HEK293T (cell line): ENCODE measurements around the gene TNS3.

Source experiments
- CTCF ChIA-PET: fragments of 350-600 bp; formaldehyde crosslinking; extraction: SDS; loops from one replicate; lab custom pipeline; 2021; ENCODE audit warnings: antibody characterized with exemption, inconsistent platforms; lab: Yijun Ruan, JAX
- POLR2A ChIA-PET: fragments of 350-600 bp; formaldehyde crosslinking; extraction: SDS; loops from one replicate; lab custom pipeline; 2020; ENCODE audit warnings: antibody characterized with exemption, inconsistent platforms; lab: Yijun Ruan, JAX
- DNase-seq: peaks from one replicate; pipeline ENCODE4 v3.0.0; 2012; ENCODE audit warnings: mixed read lengths; ENCODE audit errors: extremely low spot score
- ARNT ChIP-seq: fragments of 450-650 bp; IDR thresholded peaks from 2 replicates; pipeline ENCODE4 v1.6.1; 2017; ENCODE audit warnings: mild to moderate bottlenecking
- BHLHE40 ChIP-seq: fragments of 450-650 bp; IDR thresholded peaks from 2 replicates; pipeline ENCODE4 v1.6.1; 2016; ENCODE audit warnings: mild to moderate bottlenecking, moderate library complexity, borderline replicate concordance
- CTBP1 ChIP-seq: fragments of 450-650 bp; IDR thresholded peaks from 2 replicates; pipeline ENCODE4 v1.6.1; 2016; ENCODE audit warnings: borderline replicate concordance
- ELF4 ChIP-seq: fragments of 450-650 bp; IDR thresholded peaks from 2 replicates; pipeline ENCODE4 v1.6.1; 2017; ENCODE audit warnings: antibody characterized with exemption
- FOXA1 ChIP-seq: fragments of 450-650 bp; IDR thresholded peaks from 2 replicates; pipeline ENCODE4 v1.6.1; 2016; ENCODE audit warnings: mild to moderate bottlenecking
- FOXK2 ChIP-seq: fragments of 450-650 bp; IDR thresholded peaks from 2 replicates; pipeline ENCODE4 v1.6.1; 2016; ENCODE audit warnings: mild to moderate bottlenecking
- FOXM1 ChIP-seq: fragments of 450-650 bp; IDR thresholded peaks from 2 replicates; pipeline ENCODE4 v1.6.1; 2017; ENCODE audit warnings: mild to moderate bottlenecking, borderline replicate concordance
- HDGF ChIP-seq: fragments of 450-650 bp; IDR thresholded peaks from 2 replicates; pipeline ENCODE4 v1.6.1; 2017; ENCODE audit warnings: antibody characterized with exemption, borderline replicate concordance
- L3MBTL2 ChIP-seq: fragments of 450-650 bp; conservative IDR thresholded peaks from 2 replicates; pipeline ENCODE4 v1.6.1; 2016; ENCODE audit warnings: mild to moderate bottlenecking
- LEF1 ChIP-seq: fragments of 450-650 bp; IDR thresholded peaks from 2 replicates; pipeline ENCODE4 v1.6.1; 2017; ENCODE audit warnings: mild to moderate bottlenecking, borderline replicate concordance
- NFRKB ChIP-seq: fragments of 450-650 bp; IDR thresholded peaks from 2 replicates; pipeline ENCODE4 v1.6.1; 2016; ENCODE audit warnings: mild to moderate bottlenecking, moderate library complexity
- SP1 ChIP-seq: fragments of 450-650 bp; IDR thresholded peaks from 2 replicates; pipeline ENCODE4 v1.6.1; 2017
- SUZ12 ChIP-seq: fragments of 450-650 bp; IDR thresholded peaks from 2 replicates; pipeline ENCODE4 v1.6.1; 2016; ENCODE audit warnings: mild to moderate bottlenecking
- TARDBP ChIP-seq: fragments of 450-650 bp; IDR thresholded peaks from 2 replicates; pipeline ENCODE4 v1.6.1; 2016
- ZNF384 ChIP-seq: fragments of 450-650 bp; IDR thresholded peaks from 2 replicates; pipeline ENCODE4 v1.6.1; 2016
- TF ChIP-seq, protein P1 (sequence below): fragments of 450-650 bp; IDR thresholded peaks from 2 replicates; pipeline ENCODE4 v1.6.1; 2016

The TNS3 gene

DNA sequence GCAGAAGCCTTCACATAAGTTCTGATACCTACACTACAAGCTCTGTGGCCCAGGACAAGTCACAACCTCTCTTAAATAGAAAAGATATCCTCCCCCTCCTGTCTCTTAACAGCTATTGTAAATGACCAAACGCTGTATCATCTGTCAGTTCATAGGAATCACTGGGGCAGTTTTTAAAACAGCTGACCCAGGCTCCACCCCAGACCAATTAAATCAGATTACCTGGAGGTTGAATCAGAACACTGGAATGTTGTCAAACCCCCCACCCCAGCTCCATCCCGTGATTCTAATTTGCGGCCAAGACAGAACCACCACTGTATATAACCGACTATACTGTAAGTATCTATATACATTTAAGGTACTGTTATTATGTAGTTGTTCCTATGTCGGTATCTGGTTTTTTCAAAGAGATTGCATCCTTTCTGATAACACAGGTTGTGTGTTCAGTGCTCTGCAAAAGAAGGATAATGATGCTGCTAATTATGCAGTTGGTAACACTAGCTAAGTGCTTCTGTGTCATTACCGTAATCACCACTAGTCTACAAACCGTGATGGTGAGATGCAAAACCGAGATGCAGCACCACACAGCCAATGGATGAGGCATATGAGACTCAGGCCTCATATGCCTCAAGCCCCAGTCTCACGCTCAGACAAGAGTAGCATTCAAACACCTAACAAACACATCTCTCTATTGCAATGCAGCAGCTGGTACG lies 47.4 kb downstream of the TNS3 start:
- TF ChIP-seq FOXA1 (no peak), TARDBP (no peak), SP1 (no peak), LEF1 (no peak), HDGF (no peak), CTBP1 (no peak), FOXM1 (no peak), ELF4 (no peak), BHLHE40 (no peak), ARNT (no peak), SUZ12 (no peak), L3MBTL2 (no peak), FOXK2 (no peak), ZNF384 (no peak), NFRKB (no peak)
- TF ChIP-seq, protein P1, sequence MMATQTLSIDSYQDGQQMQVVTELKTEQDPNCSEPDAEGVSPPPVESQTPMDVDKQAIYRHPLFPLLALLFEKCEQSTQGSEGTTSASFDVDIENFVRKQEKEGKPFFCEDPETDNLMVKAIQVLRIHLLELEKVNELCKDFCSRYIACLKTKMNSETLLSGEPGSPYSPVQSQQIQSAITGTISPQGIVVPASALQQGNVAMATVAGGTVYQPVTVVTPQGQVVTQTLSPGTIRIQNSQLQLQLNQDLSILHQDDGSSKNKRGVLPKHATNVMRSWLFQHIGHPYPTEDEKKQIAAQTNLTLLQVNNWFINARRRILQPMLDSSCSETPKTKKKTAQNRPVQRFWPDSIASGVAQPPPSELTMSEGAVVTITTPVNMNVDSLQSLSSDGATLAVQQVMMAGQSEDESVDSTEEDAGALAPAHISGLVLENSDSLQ: no peak

DNA sequence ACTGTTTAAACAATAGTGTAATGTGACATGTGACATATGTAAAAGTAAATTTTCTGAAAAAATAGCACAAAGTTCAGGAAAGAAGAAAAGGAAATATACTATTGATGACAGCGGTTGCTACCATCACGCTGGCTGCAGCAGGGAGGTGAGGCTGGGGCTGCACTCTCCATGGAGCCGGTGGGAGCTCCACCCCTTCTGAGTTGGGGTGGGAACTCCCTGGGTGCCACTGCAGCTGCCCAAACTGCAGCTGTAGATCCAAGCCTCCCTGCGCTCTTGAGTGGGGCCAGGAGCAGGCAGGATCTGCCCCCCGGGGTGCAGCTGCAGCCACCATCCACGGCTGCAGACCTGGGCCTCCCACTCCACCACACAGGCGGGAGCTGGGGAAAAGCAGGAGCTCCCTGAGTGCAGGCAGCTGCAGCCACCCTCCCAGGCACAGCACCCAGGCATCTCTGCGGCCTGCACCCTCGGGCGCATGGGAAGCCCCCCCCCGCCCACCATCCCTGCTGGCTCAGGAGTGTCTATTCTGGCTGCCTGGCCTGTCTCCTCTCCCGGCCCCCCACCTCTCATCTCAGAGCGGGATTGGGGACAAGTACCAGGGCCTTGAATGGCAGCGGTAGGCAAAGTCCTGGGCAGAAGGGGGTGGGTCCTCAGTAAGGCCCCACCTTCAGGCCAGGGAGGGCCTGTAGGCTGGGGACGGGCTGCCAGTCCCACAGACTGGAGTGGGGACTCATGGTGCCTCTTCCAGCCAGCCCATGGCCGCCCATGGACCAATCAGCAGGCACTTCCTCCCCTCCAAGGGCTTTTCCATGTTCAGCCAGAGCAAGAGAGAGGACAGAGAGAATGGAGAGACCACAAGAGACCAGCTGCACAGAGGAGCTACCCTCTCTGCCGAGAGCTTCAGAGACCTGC lies 50.1 kb downstream of the TNS3 start:
- TF ChIP-seq L3MBTL2: no peak
- no peak for TF ChIP-seq FOXK2
- no peak for DNase-seq
- ChIA-PET POLR2A (no interaction called here), CTCF (no interaction called here)

More for the DNA sequence above, 47.4 kb downstream of the TNS3 start:
- peak; percentile 28 for DNase-seq
- ChIA-PET CTCF (interaction anchor here (1.5 kb wide), 1 partner anchor 17 kb away, joined by 3 read pairs; no protein-coding TSS in a partner anchor), POLR2A (no interaction called here)

DNA sequence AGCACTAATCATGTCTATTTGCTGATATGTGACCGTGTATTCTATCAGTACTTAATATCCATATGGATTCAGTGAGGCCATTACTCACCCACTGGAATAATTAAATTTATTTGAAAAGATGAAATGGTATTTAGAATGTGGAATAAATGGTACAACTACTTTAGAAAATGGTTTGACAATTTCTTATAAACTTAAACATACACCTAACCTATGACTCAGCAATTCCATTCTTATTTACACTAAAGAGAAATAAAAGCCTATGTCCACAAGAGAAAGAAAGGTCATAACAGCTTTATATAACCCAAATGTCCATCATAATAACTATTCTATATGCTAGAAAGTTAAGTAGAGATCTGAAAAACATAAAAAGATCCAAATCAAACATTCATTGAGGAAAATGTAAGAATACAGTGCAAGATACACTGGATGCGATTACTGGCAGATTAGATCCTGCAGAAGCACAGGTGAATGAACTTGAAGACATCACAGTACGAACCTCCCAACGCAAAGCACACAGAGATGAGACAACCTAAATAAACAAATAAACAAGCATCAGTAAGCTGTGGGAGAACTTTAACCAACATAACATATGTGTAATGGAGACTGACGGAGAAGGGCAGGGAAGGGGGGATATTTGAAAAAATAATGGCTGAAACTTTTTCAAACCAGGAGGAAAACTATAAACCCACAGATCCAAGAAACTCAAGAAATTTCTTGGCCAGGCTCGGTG lies 51.9 kb downstream of the TNS3 start:
- no peak for TF ChIP-seq BHLHE40
- TF ChIP-seq TARDBP: no peak
- TF ChIP-seq FOXA1: no peak
- no peak for TF ChIP-seq FOXK2
- TF ChIP-seq ELF4: no peak
- CTCF ChIA-PET: no interaction called here
- DNase-seq: no peak
- POLR2A ChIA-PET: no interaction called here

DNA sequence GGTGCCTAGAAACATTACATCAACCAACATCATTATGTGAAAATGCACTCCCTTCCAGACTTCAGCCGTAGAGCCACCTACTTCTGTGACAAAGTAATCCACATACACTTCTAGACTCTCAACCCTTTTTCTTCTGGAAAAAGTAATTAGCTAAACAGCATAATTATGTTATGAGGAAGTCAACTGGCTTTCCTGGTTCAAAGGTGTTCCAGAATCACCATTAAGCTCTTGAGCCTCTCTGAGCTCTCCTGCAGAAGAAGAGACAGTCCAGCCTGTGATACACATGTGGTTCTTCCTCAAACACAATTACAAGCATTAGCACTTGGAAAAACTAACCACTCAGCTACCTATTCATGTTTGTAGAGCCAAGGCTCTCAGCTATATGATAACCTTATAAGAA lies 52.5 kb downstream of the TNS3 start:
- ChIA-PET POLR2A (no interaction called here), CTCF (no interaction called here)
- TF ChIP-seq NFRKB: no peak
- no peak for TF ChIP-seq HDGF
- no peak for TF ChIP-seq TARDBP
- TF ChIP-seq, protein P1: no peak
- no peak for TF ChIP-seq ARNT
- TF ChIP-seq FOXA1: no peak
- no peak for TF ChIP-seq ZNF384
- TF ChIP-seq FOXM1: no peak
- TF ChIP-seq LEF1: no peak
- no peak for DNase-seq

DNA sequence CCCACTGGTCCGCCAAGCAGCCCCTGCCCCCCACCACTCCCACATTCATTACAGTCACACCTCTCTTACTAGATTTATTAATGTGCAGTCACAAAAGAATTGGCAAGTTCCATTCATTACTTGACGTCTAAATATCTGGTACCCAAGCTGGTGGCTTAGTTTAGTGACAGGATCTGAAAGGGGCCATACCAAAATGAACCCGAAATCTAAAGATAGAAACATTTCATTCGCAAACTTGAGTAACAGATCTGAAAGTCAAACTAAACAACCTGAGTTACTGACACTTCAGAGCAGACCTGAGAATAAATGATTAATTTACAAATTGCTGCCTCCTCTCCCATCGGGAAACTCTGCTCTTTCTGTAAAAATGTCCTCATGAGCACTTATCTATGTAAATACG lies 53.4 kb downstream of the TNS3 start:
- no peak for DNase-seq
- no peak for TF ChIP-seq HDGF
- no peak for TF ChIP-seq FOXK2
- TF ChIP-seq, protein P1: no peak
- no peak for TF ChIP-seq ELF4
- no peak for TF ChIP-seq NFRKB
- TF ChIP-seq ZNF384: no peak
- TF ChIP-seq BHLHE40: no peak
- TF ChIP-seq FOXA1: no peak
- TF ChIP-seq SP1: no peak
- no peak for TF ChIP-seq SUZ12
- no peak for TF ChIP-seq FOXM1
- no peak for TF ChIP-seq LEF1
- TF ChIP-seq CTBP1: no peak
- no peak for TF ChIP-seq ARNT
- TF ChIP-seq L3MBTL2: no peak
- no peak for TF ChIP-seq TARDBP
- CTCF ChIA-PET: no interaction called here
- POLR2A ChIA-PET: no interaction called here

DNA sequence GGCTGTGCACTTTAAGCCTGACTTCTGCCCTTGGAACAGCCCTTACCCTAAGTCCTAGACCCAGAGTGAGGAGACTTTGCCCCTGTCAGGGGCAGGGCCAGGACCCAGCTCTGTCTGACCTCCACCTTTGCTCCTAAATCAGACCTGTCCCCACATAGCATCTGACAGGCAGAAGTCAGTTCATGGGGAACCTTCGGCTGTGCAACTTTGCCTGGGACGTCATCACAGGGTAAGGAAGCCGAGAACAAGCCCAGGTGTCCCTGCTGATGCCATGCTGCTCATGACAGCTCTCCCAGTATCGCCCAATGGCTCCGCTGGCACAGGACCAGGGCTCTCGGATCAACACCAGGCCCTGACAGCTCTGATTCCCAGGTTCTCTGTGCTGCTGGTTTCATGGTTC lies 55.4 kb downstream of the TNS3 start:
- POLR2A ChIA-PET: no interaction called here
- no peak for DNase-seq
- TF ChIP-seq CTBP1: no peak
- no peak for TF ChIP-seq TARDBP
- TF ChIP-seq SP1: no peak
- no peak for TF ChIP-seq FOXA1
- no peak for TF ChIP-seq ZNF384
- no peak for TF ChIP-seq FOXM1
- TF ChIP-seq NFRKB: no peak
- TF ChIP-seq FOXK2: no peak
- TF ChIP-seq SUZ12: no peak
- no peak for TF ChIP-seq ELF4
- TF ChIP-seq, protein P1: no peak
- no peak for TF ChIP-seq L3MBTL2
- CTCF ChIA-PET: no interaction called here
